Lower lobe of right lung (tissue), 2 donors: Measurements from ENCODE around the gene UBAC1. TPM values are rescaled to one million over a fixed set of nuclear protein-coding genes. Genes with fewer than 3 reads are reported as not detected.

Experiments used
- ATAC-seq, 2 donors: fragments of 200-7000 bp; cut with Tn5 transposase; one replicate each; pipeline ENCODE4 v1.9.1; 2020 to 2022; ENCODE audit warnings: mild to moderate bottlenecking in 2 of 2, moderate library complexity in 2 of 2
- DNase-seq: peaks from one replicate; pipeline ENCODE4 v3.0.0-alpha.2; 2020
- H3K27ac ChIP-seq: fragments of 200-600 bp; one replicate; pipeline ENCODE4 v1.8.0; 2022
- H3K27me3 ChIP-seq: fragments of 200-600 bp; one replicate; pipeline ENCODE4 v1.8.0; 2022; ENCODE audit warnings: low read depth
- H3K36me3 ChIP-seq: fragments of 200-600 bp; one replicate; pipeline ENCODE4 v1.8.0; 2022; ENCODE audit warnings: mild to moderate bottlenecking
- H3K4me1 ChIP-seq: fragments of 200-600 bp; one replicate; pipeline ENCODE4 v1.8.0; 2022
- H3K4me3 ChIP-seq: fragments of 200-600 bp; one replicate; pipeline ENCODE4 v1.8.0; 2022; ENCODE audit warnings: mild to moderate bottlenecking
- H3K9me3 ChIP-seq: fragments of 200-600 bp; one replicate; pipeline ENCODE4 v1.8.0; 2022
- intact Hi-C: fragments of 100-400 bp; cut with DNase I; formaldehyde crosslinking; loops from one replicate; pipeline ENCODE4 v1.11.0; 2022
- total RNA-seq: library from RNA; stranded (reverse); fragmentation: NEBNext Ultra II Directional; extraction: Animal tissue kit (Norgen Biotek cat#: 25700); gene quantifications from one replicate; pipeline ENCODE4 v1.2.1, GENCODE V29; 2021
- TF ChIP-seq, protein P1 (sequence below): fragments of 200-600 bp; IDR thresholded peaks from one replicate; pipeline ENCODE4 v1.8.0; 2022; ENCODE audit warnings: antibody characterized with exemption, mild to moderate bottlenecking
- donor health status: DM: no; HTN: yes; CAD: no; lungs with severe emphysema.

Gene UBAC1
- total RNA-seq, 1 donor from 2014 or later, result 40.3 TPM

GRCh38 chr9:135907006-135907430 is 54.2 kb downstream of the UBAC1 start:
- H3K9me3 ChIP-seq, result no peaks in the 10 kb centered on the region
- no peaks in the 10 kb centered on the region for H3K27me3 ChIP-seq
- peaks cover 53% of the 10 kb centered on the region for H3K4me1 ChIP-seq
- intact Hi-C loops, result no loop called here
- peaks cover 7% of the 10 kb centered on the region for H3K36me3 ChIP-seq
- TF ChIP-seq, protein P1, sequence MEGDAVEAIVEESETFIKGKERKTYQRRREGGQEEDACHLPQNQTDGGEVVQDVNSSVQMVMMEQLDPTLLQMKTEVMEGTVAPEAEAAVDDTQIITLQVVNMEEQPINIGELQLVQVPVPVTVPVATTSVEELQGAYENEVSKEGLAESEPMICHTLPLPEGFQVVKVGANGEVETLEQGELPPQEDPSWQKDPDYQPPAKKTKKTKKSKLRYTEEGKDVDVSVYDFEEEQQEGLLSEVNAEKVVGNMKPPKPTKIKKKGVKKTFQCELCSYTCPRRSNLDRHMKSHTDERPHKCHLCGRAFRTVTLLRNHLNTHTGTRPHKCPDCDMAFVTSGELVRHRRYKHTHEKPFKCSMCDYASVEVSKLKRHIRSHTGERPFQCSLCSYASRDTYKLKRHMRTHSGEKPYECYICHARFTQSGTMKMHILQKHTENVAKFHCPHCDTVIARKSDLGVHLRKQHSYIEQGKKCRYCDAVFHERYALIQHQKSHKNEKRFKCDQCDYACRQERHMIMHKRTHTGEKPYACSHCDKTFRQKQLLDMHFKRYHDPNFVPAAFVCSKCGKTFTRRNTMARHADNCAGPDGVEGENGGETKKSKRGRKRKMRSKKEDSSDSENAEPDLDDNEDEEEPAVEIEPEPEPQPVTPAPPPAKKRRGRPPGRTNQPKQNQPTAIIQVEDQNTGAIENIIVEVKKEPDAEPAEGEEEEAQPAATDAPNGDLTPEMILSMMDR, result no peak
- peak overlapping the region; percentile 69 for H3K4me3 ChIP-seq
- DNase-seq, result peak; percentile 66
- no peak overlapping the region for H3K27ac ChIP-seq
- ATAC-seq, result no peak

DNA sequence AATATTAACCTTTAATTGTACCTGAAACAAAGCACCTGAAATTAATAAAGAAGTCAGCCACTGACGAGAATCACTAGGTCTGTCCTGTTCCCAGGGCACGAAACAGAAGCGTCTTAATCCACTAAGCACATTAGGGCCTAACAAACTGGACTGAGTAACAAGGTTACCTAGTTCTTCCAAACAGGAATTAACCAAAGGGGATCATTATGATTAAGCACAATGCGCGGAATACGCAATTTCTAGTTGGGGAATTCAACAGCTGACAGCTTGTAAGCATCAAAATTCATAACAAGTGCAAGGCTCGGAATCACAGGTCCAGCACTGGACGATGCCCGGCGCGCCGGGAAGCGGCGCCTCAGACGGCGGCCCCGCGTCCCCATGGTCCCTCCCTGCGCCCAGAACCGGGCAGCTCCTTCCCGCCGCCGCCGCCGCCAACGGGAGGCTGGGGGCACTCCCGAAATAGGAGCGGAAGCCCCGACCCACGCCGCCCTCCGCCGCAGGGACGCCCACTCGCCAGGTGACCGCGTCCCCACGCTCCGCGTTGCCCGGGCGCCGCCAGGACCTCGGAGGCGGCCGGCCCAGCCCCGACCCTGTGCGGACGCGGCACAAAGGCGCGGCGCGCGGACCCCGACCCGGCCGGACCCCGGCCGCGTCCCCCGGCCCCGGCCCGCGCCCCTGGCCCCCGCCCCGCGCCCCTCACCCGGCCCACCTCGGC is 54.7 kb downstream of the UBAC1 start:
- intact Hi-C loops, result no loop called here
- Histone ChIP-seq H3K9me3 (no peaks in the 10 kb centered on the region), H3K36me3 (peaks cover 3% of the 10 kb centered on the region), H3K4me3 (peak overlapping the region; percentile 69), H3K27ac (peak overlapping the region; percentile 74), H3K4me1 (peaks cover 53% of the 10 kb centered on the region), H3K27me3 (no peaks in the 10 kb centered on the region)
- DNase-seq (peak; percentile 54), ATAC-seq (no peak)
- TF ChIP-seq, protein P1, result no peak

GRCh38 chr9:135905380-135906258 is 55.6 kb downstream of the UBAC1 start:
- TF ChIP-seq, protein P1, result no peak
- Histone ChIP-seq H3K4me1 (peaks cover 53% of the 10 kb centered on the region), H3K4me3 (peak overlapping the region; percentile 69), H3K36me3 (peaks cover under 1% of the 10 kb centered on the region), H3K27ac (peak overlapping the region; percentile 74), H3K27me3 (no peaks in the 10 kb centered on the region), H3K9me3 (no peaks in the 10 kb centered on the region)
- peak in 1 of 2 donors; percentile 22 for ATAC-seq
- intact Hi-C loops, result no loop called here
- peak; percentile 39 for DNase-seq

GRCh38 chr9:135903786-135904520 is 57.2 kb downstream of the UBAC1 start:
- no peak for DNase-seq
- Histone ChIP-seq H3K36me3 (no peaks in the 10 kb centered on the region), H3K27ac (no peak overlapping the region), H3K4me1 (peaks cover 44% of the 10 kb centered on the region), H3K9me3 (no peaks in the 10 kb centered on the region), H3K4me3 (no peak overlapping the region), H3K27me3 (no peaks in the 10 kb centered on the region)
- intact Hi-C loops, result no loop called here
- ATAC-seq, result no peak
- TF ChIP-seq, protein P1, result no peak

GRCh38 chr9:135903358-135903656 is 57.9 kb downstream of the UBAC1 start:
- intact Hi-C loops, result no loop called here
- ATAC-seq, result no peak
- Histone ChIP-seq H3K4me1 (peaks cover 37% of the 10 kb centered on the region), H3K9me3 (no peaks in the 10 kb centered on the region), H3K27ac (no peak overlapping the region), H3K27me3 (no peaks in the 10 kb centered on the region), H3K36me3 (no peaks in the 10 kb centered on the region), H3K4me3 (no peak overlapping the region)
- TF ChIP-seq, protein P1, result no peak
- no peak for DNase-seq
